CD1c-positive myeloid dendritic cell (primary cell): Measurements from ENCODE around the gene WT1.
"Not testable (repeated sequence)": the region's sequence is repeated elsewhere in the genome, so short reads cannot be mapped to it uniquely, and the experiment has no call there.

Experiments used
- DNase-seq: peaks from one replicate; pipeline ENCODE4 v3.0.0-alpha.2; 2016; ENCODE audit errors: extremely low spot score

Gene WT1

DNA sequence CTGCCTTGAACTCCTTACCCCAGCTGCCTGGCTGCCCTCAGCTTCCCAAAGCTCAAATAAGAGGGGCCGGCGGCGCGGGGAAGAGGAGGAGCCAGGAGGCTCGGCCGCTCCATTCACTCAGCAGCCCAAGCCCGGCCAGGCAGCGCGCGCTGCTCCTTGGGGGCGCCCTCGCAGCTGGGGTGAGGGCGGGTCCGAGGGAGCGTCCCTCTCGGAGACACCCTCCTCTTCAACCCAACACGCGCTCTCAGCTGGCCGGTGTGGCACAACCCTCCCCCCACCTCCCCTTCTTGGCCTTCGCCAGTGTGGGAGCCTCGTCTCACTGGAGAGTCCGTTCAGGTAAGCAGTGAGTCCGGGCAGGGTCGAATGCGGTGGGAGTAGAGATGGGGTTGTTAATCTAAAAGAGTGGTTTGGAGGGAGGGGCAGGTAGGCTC is at the start of gene WT1:
WT1 (minus strand) TSS at position 29 of the 431 bp plus-strand sequence.
- DNase-seq = no peak

DNA sequence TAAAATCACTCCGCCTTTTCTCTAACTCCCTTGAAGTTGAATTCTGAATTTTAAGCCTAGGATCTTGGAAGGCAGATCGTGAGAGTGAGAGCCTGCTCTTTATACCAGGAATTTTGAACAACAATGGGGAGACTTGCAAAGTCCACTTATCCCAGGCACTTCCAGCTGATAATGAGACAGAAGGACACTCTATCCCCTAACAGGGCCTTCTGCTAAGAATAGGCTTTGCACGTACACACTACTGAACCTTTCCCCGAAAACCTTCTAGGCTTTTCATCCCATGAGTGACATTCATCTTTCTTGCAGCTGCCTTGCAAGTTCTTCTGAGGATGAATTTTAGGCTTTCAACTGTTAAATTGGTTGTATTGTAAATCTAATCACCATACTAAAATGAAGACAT is 44.0 kb upstream of the WT1 start:
- DNase-seq = no peak

DNA sequence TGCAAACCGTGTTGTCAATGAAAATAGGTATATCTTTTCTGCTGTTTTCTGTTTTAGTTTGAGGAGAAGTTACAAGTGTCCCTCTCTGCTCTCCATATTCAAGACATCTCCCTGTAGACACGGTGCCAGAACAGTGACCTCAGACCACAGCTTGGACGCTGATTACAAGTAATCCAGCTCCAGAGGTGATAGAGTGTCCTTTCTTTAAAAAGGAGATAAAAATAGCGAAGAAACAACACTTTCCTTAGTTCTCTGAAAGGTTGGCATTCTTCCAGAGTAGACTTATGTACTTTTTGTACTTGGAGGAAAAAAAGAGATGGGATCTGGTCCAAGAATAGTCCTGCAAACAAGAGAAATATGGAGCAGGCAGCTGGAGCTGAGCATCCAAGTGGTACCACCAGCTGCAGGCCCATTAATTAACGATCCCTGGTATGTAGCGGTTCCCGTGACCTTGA is 43.0 kb upstream of the WT1 start:
- DNase-seq = no peak

DNA sequence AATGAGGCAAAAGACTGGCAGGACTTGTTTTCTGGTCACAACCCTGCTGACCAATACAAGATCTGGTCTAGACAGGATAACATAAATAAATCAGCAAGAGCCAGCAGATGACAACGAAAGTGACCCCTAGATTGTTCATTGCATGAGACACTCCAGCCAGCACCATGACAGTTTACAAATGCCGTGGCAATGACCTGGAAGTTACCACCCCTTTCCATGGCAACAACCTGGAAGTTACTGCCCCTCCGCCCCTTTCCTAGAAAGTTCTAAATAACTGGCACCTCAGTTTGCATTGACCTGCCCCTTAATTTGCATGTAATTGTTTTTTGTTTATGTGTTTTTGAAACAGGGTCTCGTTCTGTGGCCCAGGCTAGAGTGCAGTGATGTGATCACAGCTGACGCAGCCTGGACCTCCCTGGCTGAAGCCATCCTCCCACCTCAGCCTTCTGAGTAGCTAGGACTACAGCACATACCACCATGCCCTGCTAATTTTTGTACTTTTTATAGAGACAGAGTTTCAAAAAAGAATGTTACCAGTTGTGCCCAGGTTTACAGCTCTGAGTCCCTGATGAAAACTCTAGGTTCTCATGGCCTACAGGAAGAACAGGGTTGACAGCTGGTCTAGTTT is 38.1 kb upstream of the WT1 start:
- no peak for DNase-seq

DNA sequence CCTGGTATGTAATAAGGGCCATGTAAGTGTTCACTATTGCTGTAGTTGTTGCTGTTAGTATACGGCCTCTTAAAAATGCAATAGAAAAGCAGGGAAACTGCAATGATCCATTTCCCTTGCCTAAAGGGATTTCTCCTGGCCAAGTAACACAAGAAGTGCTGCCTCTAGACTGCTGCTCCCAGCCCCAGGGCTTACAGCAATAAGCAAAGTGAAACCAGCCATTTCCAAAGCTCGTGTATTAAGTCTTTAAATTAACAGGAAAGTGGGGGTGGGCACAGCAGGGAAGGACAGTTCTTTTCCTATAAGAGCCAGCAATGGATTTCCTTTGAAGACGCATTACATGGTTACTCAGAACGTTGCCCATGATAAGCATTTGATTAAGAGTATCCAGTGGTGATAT is 36.9 kb upstream of the WT1 start:
- DNase-seq = no peak

DNA sequence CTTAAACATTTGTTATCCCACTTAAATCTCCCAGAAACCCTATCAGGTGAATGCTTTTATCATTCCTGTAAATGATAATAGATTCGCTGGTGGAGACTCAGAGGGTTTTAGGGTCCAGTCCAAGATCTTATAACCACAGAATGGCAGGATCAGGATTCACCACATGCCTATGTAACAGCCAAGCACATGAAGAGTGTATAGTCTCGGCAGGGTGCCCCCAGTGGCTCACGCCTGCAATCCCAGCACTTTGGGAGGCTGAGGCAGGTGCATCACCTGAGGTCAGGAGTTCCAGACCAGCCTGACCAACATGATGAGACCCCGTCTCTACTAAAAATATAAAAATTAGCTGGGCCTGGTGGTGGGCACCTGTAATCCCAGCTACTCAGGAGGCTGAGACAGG is 36.2 kb upstream of the WT1 start:
- DNase-seq = not testable (repeated sequence)

DNA sequence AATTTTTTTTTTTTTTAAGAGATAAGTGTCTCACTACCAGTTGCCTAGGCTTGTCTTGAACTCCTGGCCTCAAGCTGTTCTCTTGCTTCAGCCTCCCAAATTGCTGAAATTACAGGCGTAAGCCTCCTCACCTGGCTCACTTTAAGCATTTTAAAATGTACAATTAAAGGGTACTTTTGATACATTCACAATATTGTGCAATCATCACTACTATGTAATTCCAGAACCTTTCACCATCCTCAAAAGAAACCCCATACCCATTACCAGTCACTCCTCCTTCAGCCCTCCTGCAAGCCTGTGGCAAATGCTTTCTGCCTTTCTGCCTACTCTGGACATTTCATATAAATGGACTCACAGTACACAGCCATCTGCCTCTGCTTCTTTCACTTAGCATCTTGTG is 34.5 kb upstream of the WT1 start:
- DNase-seq = no peak

DNA sequence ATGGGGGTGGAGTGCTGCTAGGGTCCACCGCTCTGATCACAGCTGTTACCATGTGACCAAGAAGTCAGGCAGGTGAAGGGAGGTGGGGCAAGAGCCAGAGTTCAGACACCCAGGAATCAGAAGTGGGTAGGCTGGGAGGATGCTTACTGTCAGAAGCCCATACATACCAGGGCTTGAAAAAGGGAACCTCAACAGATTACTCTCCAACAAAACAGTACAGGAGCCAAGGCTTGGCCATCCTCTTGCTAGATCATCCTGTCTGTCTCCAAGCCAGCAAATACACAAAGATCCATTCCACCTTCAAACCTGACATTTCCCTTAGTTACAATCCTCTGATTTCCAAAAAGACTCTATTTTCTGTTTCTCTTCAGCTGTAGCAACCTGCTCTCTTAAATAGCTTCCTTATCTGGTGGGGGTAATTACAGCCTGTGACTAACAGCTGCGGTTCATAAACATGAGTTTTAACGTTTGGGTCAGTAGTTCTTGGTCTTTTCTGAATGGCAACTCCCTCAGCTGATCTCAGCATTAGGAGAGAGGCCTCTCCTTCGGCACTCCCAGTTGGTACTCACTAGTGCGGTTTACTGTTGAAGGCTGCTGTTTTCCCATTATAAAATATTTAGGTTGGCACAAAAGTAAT is 31.1 kb upstream of the WT1 start:
- DNase-seq = no peak

DNA sequence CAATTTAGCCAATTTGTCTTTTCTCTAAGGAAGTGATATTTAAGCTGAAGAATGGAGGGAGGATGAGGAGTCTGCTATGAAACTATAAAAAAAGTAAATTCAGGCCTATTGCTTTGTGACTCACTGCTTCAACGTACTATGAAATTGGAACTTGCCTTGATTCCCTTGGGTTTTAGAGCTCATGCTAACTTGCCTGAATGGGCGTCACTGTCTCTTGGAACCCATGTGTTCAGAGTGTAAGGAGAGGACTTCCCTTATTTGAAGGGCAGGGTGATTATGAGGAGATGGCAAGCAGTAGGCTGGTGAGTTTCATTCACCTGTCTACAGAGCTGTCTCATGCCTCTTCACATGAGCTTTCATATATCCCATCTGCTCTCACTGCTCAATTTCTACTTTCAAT is 28.7 kb upstream of the WT1 start:
- no peak for DNase-seq

DNA sequence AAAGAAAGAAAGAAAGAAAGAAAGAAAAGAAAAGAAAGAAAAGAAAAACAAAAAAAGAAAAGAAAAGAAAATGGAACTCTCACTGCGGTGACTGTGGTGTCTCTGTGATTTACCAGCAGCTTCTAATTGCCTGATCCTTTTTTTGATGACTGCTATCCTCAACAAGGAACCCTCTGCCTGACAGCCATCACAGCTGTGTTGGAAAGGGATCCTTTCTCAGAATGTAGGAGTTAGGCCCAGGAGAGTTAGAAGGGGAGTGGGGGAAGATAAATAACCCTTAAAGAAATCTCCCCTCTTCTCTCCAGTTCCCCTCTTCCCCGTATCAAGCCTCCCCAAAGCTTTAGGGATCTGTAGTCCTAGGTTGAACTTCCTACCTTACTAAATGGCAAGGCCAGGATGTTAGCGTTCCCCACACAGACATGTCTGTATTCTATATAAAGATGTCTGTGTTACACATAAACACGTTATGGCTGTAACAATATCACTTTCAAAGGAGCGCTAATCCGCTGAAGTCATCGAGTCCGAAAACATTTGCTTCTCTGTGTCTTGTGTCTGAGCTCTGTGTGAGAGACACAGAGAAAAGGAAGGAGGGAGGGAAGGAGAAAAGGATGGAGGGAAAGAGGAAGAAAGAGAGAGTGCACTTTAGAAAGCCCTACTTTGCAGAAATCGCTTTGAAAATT is 26.8 kb upstream of the WT1 start:
- DNase-seq = no peak

DNA sequence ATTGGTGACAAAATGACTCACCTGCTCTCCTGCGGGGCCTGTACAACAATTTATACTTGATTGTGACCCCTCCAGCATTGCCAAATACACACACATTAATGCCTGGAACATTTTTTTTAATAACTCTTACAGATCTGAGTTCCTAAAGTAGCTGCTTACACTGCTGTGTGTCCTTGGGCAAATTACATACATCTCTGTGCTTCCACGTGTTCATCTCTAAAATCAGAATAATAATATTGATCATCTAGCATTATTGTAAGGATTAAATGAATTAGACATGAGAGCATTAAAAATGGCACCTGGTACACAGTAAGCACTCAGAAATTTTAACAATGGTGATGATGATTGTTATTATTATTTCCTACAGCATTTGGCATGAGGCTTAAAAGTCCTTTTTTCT is 21.5 kb upstream of the WT1 start:
- no peak for DNase-seq

DNA sequence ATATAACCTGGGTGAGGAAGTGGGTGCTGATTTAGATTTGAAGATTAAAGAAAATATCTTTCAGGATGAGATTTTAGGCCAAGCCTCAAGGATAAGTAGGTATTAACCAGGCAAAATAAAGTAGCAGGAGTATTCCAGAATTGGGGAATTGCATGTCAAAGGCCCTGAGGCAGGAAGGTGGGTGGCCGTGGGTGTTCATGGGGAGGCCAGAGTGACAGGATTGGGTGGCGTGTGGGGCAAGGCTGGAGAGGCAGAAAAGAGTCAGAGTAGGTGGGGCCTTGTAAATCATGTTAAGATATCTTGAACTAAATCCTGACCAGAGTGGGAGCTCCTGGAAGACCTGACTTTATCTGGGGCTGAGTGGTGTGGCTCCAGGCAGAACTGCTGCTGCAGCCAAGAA is 19.7 kb upstream of the WT1 start:
- no peak for DNase-seq

DNA sequence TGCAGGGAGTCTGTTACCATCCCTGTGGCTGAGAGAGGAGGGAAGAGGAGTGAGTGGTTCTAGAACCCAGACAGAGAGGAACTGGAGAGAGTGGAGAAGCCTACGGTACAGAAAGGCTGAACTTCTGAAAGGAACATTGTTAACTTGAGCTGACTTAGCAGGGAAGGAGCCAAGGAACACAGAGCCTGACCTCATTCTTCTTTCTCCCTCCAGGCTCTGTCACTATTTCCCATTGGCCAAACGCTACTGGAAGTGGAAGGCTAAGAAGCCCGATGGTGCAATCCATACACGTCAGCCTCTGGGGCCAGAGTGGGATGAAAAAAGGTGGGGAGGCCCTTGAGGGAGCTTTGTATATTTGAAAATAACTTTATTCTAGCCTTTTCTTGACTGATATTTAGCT is 16.5 kb upstream of the WT1 start:
- DNase-seq = no peak

DNA sequence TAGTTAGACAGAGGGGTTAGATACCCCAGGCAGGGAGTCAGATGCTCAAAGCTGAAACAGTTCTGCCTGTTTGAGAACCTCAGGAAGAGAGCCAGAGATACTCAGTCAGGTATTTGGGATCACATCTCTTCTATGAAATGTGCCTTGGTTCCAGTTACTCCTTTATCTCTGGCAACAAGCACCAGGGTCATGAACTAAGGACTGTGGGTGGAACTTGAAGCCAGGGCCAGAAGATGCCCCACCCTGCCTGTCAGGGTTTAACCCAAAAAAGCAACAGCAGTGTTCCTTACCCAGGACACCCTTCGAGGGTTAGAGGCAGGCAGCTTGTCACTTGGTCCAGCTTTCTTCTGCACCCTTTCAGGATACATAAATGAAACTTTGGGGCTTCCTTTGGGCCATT is 15.0 kb upstream of the WT1 start:
- no peak for DNase-seq

DNA sequence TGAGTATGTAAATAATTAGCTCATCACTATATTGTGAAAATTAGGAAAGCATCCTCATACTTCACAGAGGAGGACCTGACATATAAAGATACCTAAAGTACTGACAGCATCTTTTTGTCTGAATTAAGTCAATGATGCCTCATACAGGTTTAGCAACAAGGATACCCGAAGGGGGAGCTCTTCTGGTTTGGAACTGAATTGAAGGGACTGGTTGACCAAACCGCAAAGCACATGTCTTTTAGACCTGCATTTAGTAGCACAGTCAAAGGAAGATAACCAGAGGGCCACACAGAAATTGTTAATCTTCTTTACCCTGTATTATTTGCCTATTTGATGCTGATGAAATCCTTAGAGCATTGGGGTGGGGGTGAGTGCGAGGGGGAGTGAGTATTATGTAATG is 12.9 kb upstream of the WT1 start:
- DNase-seq = no peak

DNA sequence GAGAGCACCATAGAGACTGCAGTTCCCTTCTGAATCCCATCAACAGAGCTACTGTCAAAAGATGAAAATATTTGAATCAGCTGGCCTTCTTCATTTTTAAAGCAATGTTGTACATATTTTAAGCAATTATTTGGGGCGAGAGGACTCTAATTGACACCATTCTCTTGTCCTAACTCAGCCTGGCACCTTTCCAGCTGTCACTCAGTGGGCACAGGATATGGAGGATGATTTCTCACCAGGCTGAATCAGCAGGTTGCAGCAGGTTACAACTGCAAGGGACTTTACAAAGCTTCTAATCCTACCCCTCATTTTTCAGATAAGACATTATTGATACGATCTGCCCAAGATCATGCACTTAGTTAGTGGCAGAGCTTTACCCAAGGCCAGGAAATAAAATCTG is 11.9 kb upstream of the WT1 start:
- DNase-seq = no peak

DNA sequence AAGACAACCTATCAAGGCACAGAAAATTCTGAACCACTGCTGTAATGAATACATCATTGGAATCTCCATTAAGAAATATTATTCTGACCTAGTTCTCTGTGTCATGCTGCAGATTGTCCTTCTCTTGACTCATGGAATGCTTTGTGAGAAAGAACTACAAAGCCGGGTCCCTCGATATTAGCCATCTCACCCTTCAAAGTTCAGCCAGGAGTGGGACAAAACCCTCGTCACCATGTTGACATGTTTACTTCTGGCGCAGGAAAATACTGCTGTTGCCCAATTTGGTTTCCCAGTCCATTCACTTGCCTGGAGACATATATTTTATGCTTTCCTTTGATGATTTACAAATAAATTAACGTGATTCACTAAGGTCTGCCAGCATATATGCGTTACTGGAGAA is 10.9 kb upstream of the WT1 start:
- DNase-seq = no peak

DNA sequence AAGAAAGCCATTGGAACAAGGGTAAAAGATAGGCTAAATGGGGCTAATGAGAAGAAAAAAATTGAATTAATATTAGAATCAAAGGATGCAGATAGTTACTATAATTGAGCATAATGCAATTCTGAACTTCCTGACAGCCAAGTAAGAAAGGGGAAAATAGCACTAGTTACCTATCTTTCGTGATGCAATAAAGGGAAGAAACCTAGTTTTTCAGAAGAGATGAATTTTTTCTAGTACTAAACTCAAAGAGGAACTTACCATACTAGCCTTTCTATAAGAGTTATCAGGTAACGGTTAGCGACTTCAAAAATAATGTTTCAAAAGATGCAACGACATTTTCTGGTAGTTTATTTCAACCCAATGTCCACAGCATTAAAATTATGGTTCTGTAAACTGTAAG is 8.8 kb upstream of the WT1 start:
- DNase-seq = no peak

DNA sequence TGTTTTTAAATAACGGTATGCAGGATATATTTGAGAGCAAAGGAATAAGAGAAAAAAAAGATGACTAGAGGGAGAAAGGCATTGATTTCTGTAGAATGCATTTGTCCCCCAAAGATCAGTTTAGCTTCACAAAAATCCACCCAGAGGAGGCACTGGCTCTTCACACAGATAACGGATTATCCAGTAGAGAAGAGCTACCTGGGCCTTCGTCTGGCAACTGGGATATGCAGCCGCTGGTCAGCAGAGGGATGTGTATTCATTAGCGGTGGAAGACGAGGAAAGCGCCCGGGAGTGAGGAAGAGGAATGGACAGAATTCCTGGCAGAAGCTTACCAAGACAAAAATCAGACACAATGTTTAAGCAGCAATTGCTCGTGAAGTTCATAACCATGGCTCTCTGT is 5.6 kb upstream of the WT1 start:
- no peak for DNase-seq

DNA sequence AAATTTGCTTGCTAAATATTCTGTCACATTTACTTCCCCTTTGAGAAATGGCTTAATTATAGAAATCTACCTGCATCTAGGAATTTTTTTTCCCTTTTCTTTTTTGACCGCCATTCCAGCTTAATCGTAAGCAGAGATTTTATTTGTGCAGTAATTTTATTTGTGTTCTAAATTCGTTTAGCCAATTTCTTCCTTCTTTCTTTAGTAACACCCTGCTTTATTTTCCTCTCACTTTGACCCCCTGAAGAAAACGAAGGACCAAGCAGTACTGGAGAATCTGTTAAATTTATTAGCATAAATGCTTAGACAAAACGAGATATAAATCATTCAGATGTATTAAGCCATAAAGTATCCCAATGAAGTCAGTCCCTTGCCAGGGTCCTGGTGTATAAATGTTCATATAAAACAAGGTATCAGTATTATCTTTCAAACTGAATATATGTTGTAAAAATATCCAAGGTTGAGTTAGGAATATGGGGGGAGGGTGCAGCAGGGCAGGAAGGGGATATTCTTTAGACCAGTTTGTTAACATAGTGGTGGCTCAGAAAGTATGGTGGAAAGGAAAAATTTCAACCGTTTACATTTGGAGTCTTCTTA is 5.1 kb upstream of the WT1 start:
- DNase-seq = no peak

DNA sequence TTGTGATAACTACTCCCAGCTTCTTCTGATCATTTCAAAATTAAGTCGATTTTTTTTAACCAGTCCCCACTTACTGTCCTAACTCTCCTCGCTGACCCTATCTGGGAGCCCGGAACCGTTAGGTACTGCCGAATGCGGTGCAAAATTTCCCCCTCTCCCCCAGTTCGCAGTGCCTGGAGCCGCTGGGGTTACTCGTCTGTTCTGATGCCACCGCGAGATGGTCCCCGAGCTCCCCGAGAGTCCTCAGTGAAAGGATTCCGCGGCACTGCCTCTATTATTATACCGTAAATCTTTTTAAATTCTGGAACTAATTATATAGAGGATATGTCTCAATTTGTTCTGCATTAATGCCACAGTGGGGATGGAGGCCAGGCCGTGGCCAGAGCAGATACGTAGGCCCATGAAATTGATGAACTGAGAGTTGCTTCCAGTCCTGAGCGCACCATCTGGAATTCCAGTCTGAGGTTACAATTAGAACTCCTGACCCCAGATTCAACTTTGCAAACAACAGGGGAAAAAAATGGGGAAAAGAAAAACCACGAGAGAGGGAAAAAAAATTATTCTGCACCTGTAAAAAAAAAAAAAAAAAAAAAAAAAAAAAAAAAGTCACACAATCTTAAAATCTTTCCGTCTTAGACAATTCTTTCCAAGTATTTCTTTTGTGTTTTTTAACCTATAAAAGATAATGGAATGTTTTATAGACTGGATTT is 4.3 kb upstream of the WT1 start:
- no peak for DNase-seq

DNA sequence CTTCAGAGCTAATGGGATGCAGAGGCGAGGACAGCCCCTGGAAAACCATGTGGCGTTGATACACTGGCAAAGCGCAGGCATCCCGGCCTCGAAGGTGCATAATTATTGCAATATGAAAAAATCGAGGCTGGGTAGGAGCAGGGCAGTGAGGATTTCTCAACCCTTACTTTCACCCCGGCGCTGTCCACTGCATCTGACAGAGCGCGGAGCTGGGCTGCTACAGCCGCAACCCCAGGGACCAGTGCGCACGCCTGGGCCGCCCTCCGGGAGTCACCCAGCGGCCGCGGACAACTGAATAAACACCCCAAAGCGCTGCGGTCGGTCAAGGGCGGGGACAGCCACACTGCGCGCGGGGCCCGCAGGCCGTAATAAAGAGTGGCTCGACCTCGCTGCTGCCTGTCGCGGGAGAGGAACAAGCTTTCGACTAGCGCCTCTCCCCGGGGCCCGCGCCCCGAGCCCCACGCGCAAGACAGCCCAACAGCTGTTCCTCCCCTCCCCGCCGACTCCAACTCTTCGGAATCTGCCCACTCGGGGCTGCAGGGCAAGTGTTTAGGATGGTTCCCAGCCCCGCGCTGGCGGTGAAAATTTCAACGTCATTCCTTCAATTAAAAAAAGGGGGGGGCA is 3.6 kb upstream of the WT1 start:
- no peak for DNase-seq
